Measurements from ENCODE around the gene ATN1.
"Not testable (repeated sequence)": the region's sequence is repeated elsewhere in the genome, so short reads cannot be mapped to it uniquely, and the experiment has no call there.

Gene ATN1

DNA sequence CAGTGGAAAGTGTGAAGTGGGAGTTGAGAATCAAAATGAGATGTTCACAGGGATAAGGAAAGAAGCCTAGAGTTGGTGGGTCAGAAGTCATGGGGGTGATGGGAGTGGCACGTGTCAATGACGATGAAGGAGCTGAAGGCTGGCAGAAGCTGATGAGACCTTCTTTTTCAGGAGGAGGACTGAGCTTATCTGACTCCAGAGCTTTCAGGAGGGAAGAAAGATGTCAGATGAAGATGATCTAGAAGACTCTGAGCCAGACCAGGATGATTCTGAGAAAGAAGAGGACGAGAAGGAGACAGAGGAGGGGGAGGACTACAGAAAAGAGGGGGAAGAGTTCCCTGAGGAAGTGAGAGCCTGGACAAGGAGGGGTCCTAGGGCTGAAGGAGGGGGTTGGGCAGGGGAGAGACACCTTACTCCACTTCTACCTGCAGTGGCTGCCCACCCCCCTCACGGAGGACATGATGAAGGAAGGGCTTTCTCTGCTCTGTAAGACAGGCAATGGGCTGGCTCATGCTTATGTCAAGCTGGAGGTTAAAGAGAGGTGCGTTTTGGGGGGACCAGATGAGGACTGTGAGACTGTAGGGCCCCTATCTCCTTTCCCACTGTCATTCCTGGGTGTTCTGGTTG, 22.2 kb upstream of the ATN1 start:
- no peak for DNase-seq

DNA sequence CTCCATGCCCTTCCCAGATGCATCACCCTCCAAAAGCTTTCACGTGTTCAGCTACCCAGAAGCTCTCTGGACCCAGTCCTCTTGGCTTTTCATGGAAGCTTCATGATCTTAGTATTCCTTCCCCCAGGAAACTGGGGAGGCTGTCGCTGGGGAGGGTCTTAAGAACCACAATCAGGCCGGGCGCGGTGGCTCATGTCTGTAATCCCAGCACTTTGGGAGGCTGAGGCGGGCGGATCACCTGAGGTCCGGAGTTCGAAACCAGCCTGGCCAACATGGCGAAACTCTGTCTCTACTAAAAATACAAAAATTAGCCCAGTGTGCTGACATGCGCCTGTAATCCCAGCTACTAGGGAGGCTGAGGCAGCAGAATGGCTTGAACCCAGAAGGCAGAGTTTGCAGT, 19.6 kb upstream of the ATN1 start:
- DNase-seq = not testable (repeated sequence)

DNA sequence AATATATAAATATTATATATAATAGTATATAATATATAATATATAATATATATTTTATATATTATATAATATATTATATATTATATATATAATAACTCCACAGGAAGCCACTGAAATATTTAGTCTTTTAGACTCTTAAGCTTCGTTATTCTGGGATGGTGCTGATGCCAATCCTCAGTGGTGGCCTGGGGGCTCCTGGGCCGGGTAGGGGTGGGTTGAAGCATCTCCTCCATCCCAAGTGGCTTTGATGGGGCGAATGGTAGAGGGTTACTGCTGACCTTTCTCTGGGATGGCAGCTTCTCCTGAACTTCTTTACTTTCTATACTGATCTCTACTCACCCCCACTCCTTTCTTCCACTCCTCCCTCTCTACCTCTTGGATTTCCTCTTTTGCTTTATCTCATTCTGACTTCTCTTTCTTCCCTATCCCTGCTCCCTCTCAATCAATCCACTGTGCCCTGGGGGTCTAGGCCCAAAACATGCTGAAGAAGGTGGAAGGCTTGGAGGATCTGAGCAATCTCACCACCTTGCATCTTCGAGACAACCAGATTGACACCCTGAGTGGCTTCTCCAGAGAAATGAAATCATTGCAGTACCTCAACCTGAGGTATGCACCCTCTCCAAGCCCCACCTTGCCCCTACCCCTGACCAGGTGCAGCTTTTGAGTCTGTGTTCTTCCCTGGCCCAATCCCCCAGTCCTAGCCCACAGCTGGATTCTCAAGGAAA, 18.2 kb upstream of the ATN1 start:
- no peak for DNase-seq

DNA sequence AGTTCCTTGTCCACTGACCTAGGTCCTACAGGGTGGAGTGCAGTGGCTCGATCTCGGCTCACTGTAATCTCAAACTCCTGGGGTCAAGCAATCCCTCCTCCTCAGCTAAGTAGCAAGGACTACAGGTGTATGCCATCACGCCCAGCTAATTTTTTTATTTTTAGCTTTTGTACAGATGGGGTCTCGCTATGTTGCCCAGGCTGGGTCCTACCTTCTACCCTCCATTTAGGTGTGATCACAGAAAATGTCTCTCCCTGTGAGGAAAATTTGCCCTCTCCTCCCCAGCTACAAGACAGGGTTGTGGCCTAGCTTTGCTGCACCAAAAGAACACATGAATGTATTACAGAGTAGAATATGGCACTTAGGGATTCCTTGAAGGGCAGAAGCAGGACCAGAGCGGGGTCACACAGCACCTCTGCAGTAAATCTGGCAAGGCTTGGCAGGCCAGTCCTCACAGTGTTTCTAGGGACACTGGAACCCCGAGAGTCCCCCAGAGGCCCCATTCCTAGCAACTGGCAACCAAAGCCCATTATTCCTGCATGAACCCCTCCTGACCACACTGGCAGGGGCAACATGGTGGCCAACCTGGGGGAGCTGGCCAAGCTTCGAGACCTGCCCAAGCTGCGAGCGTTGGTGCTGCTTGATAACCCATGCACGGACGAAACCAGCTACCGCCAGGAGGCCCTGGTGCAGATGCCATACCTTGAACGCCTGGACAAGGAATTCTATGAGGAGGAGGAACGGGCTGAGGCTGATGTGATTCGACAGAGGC, 15.4 kb upstream of the ATN1 start:
- no peak for DNase-seq

DNA sequence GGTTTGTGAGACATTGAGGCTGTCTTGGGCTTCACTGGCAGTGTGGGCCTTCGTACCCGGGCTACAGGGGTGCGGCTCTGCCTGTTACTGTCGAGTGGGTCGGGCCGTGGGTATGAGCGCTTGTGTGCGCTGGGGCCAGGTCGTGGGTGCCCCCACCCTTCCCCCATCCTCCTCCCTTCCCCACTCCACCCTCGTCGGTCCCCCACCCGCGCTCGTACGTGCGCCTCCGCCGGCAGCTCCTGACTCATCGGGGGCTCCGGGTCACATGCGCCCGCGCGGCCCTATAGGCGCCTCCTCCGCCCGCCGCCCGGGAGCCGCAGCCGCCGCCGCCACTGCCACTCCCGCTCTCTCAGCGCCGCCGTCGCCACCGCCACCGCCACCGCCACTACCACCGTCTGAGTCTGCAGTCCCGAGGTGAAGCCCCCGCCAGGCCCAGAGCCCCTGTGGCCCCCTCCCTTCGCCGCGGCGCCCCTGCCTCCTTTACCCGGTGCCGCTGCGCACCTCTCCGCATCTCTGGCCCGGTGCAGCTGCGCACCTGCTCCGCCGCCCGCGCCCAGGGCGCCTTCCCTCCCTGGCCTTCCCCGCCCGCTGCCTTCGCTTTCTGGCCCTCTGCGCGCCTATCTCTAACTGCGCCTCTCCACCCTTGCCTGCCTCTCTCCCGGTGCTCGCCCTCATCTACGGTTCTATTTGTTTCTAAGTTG, 13.4 kb upstream of the ATN1 start, which contains the start of gene ENO2:
ENO2 (plus strand) TSS at position 335 of the 701 bp plus-strand sequence. CDS start 1,253 bp downstream, outside the sequence.
- DNase-seq = no peak

DNA sequence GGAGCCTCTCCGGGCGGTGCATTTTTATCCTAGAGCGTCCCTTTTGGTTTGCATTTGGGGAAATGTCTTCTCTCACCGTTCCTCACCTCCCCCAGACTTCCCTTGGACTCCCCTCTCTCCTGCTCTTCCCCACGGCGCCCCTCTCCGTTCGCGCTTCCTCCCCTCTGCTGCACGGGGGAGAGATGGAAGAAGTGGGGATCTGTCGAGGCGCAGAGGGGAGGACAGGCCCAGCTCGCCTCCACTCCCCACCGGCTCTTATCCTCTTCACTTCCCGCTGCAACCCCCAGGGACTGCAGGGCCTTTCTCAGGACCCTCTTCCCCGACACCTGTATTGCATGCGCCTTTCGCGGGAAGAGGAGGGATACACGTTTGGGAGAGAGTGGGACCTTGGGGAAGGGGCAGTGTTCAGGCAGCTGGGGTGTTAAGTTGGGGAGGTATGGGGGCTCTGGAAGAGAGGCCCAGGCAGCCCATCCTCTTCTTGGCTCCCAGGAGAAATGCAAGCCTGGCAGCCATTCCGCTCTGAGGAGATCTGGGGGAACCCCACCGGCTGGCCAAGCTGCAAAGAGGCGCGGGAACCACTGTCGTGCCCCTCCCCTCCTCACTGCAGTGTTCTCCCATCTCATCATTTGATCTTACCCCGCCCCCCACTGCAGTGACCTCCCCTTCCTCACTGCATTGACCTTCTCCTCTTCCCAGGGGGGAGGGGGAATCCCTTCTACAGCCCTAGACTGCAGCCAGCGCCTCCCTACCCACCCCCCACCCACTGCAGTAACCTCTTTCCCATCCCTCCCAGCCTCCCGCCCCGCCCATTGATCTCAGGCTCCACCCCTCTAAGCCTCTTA, 12.6 kb upstream of the ATN1 start:
- DNase-seq = no peak

DNA sequence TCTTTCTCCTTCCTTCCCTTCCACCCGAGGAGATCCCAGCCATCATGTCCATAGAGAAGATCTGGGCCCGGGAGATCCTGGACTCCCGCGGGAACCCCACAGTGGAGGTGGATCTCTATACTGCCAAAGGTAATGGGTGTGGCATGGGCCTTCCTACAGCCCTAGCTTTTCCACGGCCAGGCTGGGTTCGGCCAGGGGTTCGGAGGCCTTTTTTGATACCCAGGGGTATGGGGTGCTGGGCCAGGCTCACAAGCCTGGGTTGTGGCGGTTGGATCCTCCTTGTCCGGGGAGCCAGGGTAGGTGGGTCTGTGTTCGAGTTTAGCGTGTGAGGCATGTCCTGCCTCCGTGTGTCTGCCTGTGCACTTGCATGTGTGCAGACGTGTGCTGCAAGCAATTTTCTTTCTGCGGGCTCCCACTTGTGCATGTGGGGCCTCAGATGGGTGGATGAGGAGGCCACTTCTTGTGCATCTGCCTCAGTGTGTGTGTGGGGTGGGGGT, 11.9 kb upstream of the ATN1 start:
- DNase-seq = no peak

DNA sequence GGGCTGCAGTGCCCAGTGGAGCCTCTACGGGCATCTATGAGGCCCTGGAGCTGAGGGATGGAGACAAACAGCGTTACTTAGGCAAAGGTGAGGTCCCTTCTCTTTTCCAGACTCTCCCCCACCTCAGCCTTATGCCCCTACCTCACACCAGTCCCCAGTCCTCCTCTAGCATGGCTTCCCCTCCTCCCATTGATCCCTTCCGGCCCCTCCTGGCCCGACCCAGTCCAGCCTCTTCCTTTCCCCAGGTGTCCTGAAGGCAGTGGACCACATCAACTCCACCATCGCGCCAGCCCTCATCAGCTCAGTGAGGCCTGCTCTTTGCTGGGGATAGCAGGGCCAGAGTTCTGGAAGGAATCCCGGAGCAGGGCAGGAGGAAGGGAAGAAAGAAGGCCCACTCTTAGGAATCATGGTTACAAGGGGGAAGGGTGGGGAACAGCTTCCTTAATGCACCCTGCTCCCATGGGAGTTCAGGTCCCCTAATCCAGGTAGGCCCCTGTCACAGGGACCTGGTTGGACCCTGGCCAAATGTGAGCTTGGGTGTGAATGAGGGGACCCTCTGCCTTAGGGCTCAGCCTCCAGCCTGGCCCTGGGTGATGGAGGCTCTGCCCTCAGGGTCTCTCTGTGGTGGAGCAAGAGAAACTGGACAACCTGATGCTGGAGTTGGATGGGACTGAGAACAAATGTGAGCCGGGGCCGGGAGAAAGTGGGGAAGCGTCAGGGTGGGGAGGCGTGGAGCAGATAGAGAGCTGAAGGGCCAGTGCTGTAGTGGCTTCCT, 11.1 kb upstream of the ATN1 start:
- no peak for DNase-seq

DNA sequence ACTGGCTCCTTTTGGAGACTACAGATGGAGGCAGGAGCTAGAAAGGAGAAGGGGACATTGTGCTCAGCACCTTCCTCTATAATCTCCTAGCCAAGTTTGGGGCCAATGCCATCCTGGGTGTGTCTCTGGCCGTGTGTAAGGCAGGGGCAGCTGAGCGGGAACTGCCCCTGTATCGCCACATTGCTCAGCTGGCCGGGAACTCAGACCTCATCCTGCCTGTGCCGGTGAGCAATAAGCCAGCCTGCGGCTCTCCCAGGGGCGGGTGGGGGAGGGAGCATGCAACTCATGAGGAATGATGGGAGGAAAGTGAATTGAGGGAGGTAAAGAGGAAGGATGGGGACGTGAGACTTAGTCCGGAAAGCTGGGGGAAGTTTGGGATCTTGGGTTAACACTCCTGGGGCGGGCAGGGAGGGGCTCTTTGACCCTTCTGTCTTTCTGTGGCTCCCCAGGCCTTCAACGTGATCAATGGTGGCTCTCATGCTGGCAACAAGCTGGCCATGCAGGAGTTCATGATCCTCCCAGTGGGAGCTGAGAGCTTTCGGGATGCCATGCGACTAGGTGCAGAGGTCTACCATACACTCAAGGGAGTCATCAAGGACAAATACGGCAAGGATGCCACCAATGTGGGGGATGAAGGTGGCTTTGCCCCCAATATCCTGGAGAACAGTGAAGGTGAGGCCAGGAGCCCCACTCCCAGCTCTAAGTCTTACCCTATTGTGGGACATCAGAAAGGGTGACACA, 10.1 kb upstream of the ATN1 start:
- no peak for DNase-seq

DNA sequence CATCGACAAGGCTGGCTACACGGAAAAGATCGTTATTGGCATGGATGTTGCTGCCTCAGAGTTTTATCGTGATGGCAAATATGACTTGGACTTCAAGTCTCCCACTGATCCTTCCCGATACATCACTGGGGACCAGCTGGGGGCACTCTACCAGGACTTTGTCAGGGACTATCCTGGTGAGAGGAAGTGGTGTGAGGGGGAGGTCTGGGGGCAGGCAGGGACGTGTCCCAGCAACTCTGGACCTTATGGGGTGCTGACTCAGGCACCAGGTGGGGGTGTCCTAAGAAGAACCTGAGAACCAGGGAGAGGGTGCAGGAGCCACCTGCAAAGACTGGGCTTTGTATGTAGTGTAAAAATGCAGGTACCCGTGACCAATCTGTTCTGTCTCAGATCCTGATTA, 8.2 kb upstream of the ATN1 start:
- no peak for DNase-seq

DNA sequence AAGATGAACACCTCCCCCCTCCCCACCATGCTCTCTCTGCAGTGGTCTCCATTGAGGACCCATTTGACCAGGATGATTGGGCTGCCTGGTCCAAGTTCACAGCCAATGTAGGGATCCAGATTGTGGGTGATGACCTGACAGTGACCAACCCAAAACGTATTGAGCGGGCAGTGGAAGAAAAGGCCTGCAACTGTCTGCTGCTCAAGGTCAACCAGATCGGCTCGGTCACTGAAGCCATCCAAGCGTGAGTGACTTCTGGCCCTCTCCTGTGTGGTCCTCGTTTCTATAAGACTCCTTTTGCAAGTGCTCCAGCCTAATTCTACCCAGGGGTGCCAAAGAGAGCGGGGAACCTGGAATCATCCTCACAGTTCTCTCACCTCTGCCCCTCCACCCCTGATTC, 6.2 kb upstream of the ATN1 start:
- no peak for DNase-seq

DNA sequence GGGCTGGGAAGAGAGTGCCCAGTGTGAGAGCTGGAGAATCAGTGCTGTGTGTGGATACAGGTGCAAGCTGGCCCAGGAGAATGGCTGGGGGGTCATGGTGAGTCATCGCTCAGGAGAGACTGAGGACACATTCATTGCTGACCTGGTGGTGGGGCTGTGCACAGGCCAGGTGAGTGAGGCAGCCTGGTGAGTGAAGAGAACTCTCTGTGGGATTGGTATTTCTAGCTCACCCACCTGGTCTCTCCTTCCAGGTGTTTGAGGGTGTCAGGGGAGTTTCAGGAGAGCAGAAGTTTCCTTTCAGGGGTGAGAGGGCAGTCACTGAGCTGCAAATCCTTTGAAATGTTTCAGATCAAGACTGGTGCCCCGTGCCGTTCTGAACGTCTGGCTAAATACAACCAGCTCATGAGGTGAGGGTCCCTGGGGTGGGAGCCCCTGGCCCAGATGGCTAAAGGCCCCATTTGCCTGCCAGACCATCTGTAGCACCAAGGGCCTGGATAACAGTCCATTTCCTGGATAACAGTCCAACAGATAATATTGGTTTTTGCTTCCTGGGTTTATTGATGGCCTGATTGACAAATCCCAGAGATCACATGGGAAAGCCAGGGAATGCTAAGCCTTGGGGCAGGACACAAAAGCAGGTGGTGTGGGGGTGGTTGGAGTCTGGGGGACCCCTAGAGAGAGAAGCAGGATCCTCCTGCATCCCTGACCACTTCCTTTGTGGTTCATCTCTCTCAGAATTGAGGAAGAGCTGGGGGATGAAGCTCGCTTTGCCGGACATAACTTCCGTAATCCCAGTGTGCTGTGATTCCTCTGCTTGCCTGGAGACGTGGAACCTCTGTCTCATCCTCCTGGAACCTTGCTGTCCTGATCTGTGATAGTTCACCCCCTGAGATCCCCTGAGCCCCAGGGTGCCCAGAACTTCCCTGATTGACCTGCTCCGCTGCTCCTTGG, 5.5 kb upstream of the ATN1 start:
- no peak for DNase-seq

DNA sequence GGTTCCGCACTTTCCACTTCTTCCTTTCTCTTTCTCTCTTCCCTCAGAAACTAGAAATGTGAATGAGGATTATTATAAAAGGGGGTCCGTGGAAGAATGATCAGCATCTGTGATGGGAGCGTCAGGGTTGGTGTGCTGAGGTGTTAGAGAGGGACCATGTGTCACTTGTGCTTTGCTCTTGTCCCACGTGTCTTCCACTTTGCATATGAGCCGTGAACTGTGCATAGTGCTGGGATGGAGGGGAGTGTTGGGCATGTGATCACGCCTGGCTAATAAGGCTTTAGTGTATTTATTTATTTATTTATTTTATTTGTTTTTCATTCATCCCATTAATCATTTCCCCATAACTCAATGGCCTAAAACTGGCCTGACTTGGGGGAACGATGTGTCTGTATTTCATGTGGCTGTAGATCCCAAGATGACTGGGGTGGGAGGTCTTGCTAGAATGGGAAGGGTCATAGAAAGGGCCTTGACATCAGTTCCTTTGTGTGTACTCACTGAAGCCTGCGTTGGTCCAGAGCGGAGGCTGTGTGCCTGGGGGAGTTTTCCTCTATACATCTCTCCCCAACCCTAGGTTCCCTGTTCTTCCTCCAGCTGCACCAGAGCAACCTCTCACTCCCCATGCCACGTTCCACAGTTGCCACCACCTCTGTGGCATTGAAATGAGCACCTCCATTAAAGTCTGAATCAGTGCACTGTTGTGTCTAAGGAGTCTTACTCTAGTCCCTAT, 4.6 kb upstream of the ATN1 start:
- DNase-seq = no peak

DNA sequence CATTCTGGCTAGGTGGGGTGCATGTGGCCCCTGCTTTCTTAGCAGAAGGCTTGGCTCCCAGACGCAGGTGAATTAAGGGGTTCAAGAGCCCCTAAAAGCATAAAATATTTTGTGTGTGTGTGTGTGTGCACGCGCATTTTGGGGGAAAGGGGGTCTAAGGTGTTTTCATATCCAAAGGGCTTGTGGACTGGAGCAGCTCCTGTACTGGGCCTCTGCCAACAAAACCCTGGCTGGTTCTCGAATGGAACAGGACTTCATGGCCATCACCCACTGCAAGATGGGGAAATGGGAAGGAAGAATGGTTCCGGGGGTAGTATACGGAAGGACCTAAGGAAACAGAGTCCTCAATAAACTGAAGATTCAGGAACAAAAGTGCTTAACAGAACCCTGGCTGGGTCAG, 3.9 kb upstream of the ATN1 start:
- no peak for DNase-seq

DNA sequence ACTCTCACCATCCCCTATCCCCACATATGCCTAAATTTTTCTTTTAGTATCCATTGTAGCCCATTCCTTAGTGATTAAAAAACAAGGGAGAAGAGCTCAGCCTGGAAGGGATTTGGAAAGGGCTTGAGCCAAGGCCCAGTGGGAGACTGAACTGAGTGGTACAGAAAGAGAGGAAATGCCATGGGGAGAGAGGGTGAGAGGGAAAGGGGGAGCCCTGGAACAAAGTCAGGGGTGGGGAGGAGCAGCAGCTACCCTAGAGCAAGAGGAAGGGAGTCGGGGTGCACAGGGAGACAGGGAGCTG, 2.6 kb upstream of the ATN1 start:
- DNase-seq = no peak

DNA sequence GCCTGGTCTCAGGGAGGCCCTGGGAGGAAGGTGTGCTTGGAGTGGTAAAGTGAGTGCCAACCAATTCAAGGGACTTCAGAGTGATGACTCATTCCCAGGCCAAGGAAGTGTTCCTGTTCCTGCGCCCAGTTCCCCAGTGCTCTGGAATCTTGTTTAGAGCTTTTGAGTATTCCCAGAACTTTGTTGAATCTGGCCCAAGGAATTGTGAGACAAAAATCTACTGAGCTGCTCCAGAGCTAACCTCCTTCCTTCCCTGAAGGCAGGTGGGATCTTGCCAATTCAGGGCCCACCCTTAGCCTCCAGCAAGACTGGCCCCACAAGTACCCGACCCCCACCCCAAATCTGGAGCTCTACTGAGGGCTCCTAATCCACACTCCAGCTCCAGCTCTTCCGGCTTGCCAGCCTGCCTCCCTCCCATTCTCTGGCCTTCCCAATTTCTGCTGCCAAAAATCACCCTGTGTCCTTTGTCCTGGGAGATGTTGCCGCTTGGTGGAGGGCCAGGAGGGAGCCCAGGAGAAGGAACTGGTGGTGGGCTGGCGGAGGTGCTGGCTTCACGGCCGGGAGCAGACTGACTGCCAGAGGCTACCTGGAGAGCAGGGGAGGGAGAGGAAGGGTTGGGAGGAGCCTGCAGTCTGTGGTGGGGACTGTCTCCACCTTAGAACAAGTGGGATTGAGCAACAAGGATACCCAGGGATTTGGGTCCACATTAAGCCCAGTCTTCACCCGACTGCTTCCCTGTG, 2.0 kb upstream of the ATN1 start:
- DNase-seq = no peak

DNA sequence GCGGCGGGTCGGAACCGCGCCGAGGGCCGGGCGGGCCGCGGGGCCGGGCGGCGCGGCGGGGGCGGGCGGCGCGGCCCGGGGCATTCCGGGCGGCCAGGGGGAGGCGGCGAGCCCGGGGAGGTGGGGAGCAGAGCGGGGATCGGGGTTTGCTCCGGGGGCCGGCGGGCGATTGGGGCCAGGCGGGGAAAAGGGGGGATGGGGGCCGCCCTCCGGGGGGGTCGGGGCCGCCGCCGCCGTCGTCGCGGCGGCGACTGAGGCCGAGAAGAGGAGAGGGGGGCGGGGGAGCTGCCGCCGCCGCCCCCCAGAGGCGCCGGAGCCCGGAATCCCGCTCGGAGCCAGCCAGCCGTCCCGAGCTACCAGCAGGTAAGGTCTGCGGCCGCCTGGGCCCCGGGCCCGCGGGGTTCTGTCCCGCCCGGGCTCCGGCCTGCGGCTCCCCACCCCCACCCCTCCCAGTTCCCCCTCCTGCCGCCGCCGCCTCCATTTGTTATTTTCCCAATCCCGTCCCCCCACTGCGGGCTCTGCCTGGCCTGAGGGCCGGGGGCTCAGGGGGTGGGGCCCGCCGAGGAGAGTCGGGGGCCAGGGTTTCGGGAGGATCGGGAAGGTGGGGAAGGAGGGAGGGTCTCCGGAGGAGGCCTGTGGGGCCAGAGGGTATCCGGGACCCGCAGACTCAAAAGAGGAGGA, 403 bp downstream of the ATN1 start:
- DNase-seq = no peak
